Adrenal gland (tissue), 5 donors: Measurements from ENCODE around the gene KAZN.
A peak's percentile ranks its signal among the peaks of the same experiment; 100 is the strongest.

Source experiments
- CTCF ChIP-seq, 6 experiments: fragments of 450-650 bp in 4 of 6; fragments of 200-600 bp in 2 of 6; sonication (generic) in 1 of 6; IDR thresholded peaks; 1 replicate in 5 of 6; 2 replicates in 1 of 6; pipeline versions ENCODE4 v1.5.1 to v1.8.0; 2016 to 2021; ENCODE audit warnings: antibody characterized with exemption in 6 of 6, mild to moderate bottlenecking in 2 of 6, moderate library complexity in 1 of 6
- POLR2A ChIP-seq, 2 donors: fragments of 450-650 bp; IDR thresholded peaks; one replicate each; pipeline ENCODE4 v1.6.1; 2017; ENCODE audit warnings: antibody characterized with exemption in 2 of 2, mild to moderate bottlenecking in 2 of 2, moderate library complexity in 1 of 2
- donor health status: DM: no; HTN: no; CAD: no.

- TF ChIP-seq POLR2A (IDR thresholded peaks at IDR 0.05) (peak in 1 of 2 donors; percentile 57), CTCF (IDR thresholded peaks at IDR 0.05) (no peak)
Measured at GRCh38 chr1:14970115-14970798, 371.8 kb downstream of the KAZN start.
